HepG2 (cell line): ENCODE results near the gene POLE. TPM values are rescaled to one million over a fixed set of nuclear protein-coding genes. Genes with fewer than 3 reads are reported as not detected.

Experiments used
- ATAC-seq: fragments of 200-7000 bp; cut with Tn5 transposase; 3 replicates; pipeline ENCODE4 v1.9.1; 2020; ENCODE audit warnings: mild to moderate bottlenecking, moderate library complexity
- BruUV-seq: library from RNA; stranded (reverse); fragments of 400-500 nt; replicated peaks from 2 replicates; lab custom pipeline; 2021; lab: Mats Ljungman, UMichigan
- CTCF ChIA-PET: fragments of 300-600 bp; formaldehyde crosslinking; extraction: SDS; loops from one replicate; lab custom pipeline; 2021; ENCODE audit warnings: low total read pairs, inconsistent platforms, low intra/inter-chr PET ratio; lab: Yijun Ruan, JAX
- POLR2A ChIA-PET: fragments of 350-600 bp; sonication (Branson Sonifier 250); formaldehyde crosslinking; loops from one replicate; lab custom pipeline; 2020; ENCODE audit warnings: antibody characterized with exemption, inconsistent platforms; lab: Yijun Ruan, JAX
- DNase-seq: peaks from one replicate; pipeline ENCODE4 v3.0.0-alpha.2; 2015; ENCODE audit warnings: low spot score
- FAIRE-seq: peaks from 3 replicates; lab custom pipeline; 2011; peaks lifted over from hg19 to GRCh38; lab: Jason Lieb, UNC
- H2AFZ ChIP-seq: one replicate; pipeline ENCODE4 v1.6.1; 2011; ENCODE audit warnings: low read length, inconsistent platforms
- H3K27ac ChIP-seq: fragments of 300-600 bp; 3 replicates; pipeline ENCODE4 v1.8.0; 2011; ENCODE audit warnings: mixed run types, mild to moderate bottlenecking, mixed read lengths, low read length, inconsistent platforms; ENCODE audit not compliant: insufficient read depth; ENCODE audit errors: extremely low read length
- H3K27me3 ChIP-seq, 2 experiments: fragments of 200-600 bp in 1 of 2; 2 replicates in 1 of 2; 3 replicates in 1 of 2; pipeline versions ENCODE4 v1.6.0 to v1.8.0; 2011; ENCODE audit warnings: low read length in 2 of 2, mild to moderate bottlenecking in 2 of 2, moderate library complexity in 2 of 2, inconsistent platforms in 1 of 2; ENCODE audit not compliant: insufficient read depth in 2 of 2, control insufficient read depth in 1 of 2
- H3K36me3 ChIP-seq, 2 experiments: fragments of 200-600 bp in 1 of 2; replicated peaks in 1 of 2; 2 replicates in 1 of 2; 3 replicates in 1 of 2; pipeline versions ENCODE4 v1.5.1 to v1.8.0; 2011; ENCODE audit warnings: low read length in 2 of 2, inconsistent platforms in 1 of 2; ENCODE audit not compliant: insufficient read depth in 2 of 2, control insufficient read depth in 1 of 2
- H3K4me1 ChIP-seq: 2 replicates; pipeline ENCODE4 v1.5.1; 2012; ENCODE audit warnings: low read length, inconsistent platforms; ENCODE audit not compliant: insufficient read depth
- H3K4me2 ChIP-seq: 2 replicates; pipeline ENCODE4 v1.6.0; 2011; ENCODE audit warnings: low read depth, low read length, inconsistent platforms
- H3K4me3 ChIP-seq, 3 experiments: fragments of 200-600 bp in 1 of 3; sonication (generic), shearing (Covaris generic) in 1 of 3; replicated peaks in 1 of 3; 2 replicates each; pipeline ENCODE4 v1.5.1; 2011 to 2016; ENCODE audit warnings: low read length in 3 of 3, inconsistent platforms in 2 of 3, low read depth in 2 of 3, mild to moderate bottlenecking in 2 of 3, control low read depth in 1 of 3, mixed read lengths in 1 of 3; ENCODE audit not compliant: insufficient read depth in 1 of 3
- H3K79me2 ChIP-seq: one replicate; pipeline ENCODE4 v1.6.1; 2011; ENCODE audit warnings: low read length, inconsistent platforms; ENCODE audit not compliant: insufficient read depth
- H3K9ac ChIP-seq: 2 replicates; pipeline ENCODE4 v1.6.0; 2011; ENCODE audit warnings: mild to moderate bottlenecking, low read depth, low read length, inconsistent platforms; ENCODE audit not compliant: insufficient read depth
- H3K9me3 ChIP-seq: 2 replicates; pipeline ENCODE4 v1.5.1; 2012; ENCODE audit warnings: mild to moderate bottlenecking, low read length
- H4K20me1 ChIP-seq: 2 replicates; pipeline ENCODE4 v1.6.0; 2011; ENCODE audit warnings: inconsistent platforms, mild to moderate bottlenecking, low read length, moderate library complexity; ENCODE audit not compliant: insufficient read depth
- PHF20 ChIP-seq: sonication (generic); formaldehyde crosslinking; IDR thresholded peaks from 2 replicates; pipeline ENCODE4 v1.5.0; 2020; ENCODE audit warnings: mild to moderate bottlenecking, missing genetic modification reagents
- SP5 ChIP-seq: IDR thresholded peaks from 2 replicates; pipeline ENCODE4 v1.6.1; 2016; ENCODE audit warnings: low read depth, borderline replicate concordance
- ZIK1 ChIP-seq: sonication (generic); formaldehyde crosslinking; IDR thresholded peaks from 2 replicates; pipeline ENCODE4 v1.5.0; 2020; ENCODE audit warnings: mild to moderate bottlenecking, low read depth, missing genetic modification reagents, borderline replicate concordance
- ZMYM2 ChIP-seq: sonication (generic); formaldehyde crosslinking; IDR thresholded peaks from 2 replicates; pipeline ENCODE4 v1.8.0; 2022; ENCODE audit warnings: mild to moderate bottlenecking, missing genetic modification reagents
- ZNF160 ChIP-seq: sonication (generic); formaldehyde crosslinking; IDR thresholded peaks from 2 replicates; pipeline ENCODE4 v1.8.0; 2022; ENCODE audit warnings: mild to moderate bottlenecking, inconsistent platforms, missing genetic modification reagents
- ZNF235 ChIP-seq: sonication (generic); formaldehyde crosslinking; IDR thresholded peaks from 2 replicates; pipeline ENCODE4 v1.8.1; 2023; ENCODE audit warnings: mild to moderate bottlenecking, missing genetic modification reagents, borderline replicate concordance
- ZNF253 ChIP-seq: sonication (generic); formaldehyde crosslinking; IDR thresholded peaks from 2 replicates; pipeline ENCODE4 v1.8.0; 2022; ENCODE audit warnings: mild to moderate bottlenecking, missing genetic modification reagents, borderline replicate concordance
- ZNF350 ChIP-seq: sonication (generic); formaldehyde crosslinking; IDR thresholded peaks from 2 replicates; pipeline ENCODE4 v1.4.0; 2020; ENCODE audit warnings: mild to moderate bottlenecking, low read depth, missing genetic modification reagents, borderline replicate concordance
- ZNF549 ChIP-seq: sonication (generic); formaldehyde crosslinking; IDR thresholded peaks from 2 replicates; pipeline ENCODE4 v1.5.0; 2020; ENCODE audit warnings: missing genetic modification reagents
- ZNF570 ChIP-seq: sonication (generic); formaldehyde crosslinking; IDR thresholded peaks from 2 replicates; pipeline ENCODE4 v1.4.0; 2020; ENCODE audit warnings: mild to moderate bottlenecking, missing genetic modification reagents, borderline replicate concordance
- ZNF746 ChIP-seq: sonication (generic); formaldehyde crosslinking; IDR thresholded peaks from 2 replicates; pipeline ENCODE4 v1.8.0; 2022; ENCODE audit warnings: mild to moderate bottlenecking, missing genetic modification reagents
- ZNF773 ChIP-seq: sonication (generic); formaldehyde crosslinking; IDR thresholded peaks from 2 replicates; pipeline ENCODE4 v1.4.0; 2020; ENCODE audit warnings: missing genetic modification reagents, borderline replicate concordance
- WGBS: methylation state at CpG from one replicate; pipeline ENCODE4 v1.1.6; 2017; ENCODE audit warnings: low lambda C conversion rate; 5-methylcytosine and 5-hydroxymethylcytosine counted together
- in situ Hi-C: cut with HindIII; loops from 2 replicates; pipeline ENCODE4 v1.10.0; 2017; ENCODE audit warnings: low pct_unique_long_range_greater_than_20kb; ENCODE audit not compliant: extremely low pct_ligation_motif_present
- intact Hi-C: fragments of 100-400 bp; cut with micrococcal nuclease; formaldehyde crosslinking; loops from one replicate; pipeline ENCODE4 v1.10.0; 2022; ENCODE audit not compliant: unreplicated experiment
- polyA plus RNA-seq, 8 experiments: library from polyadenylated mRNA; depleted of rRNA in 3 of 8; stranded (reverse) in 7 of 8; unstranded in 1 of 8; fragments of >200 nt; fragmentation: Illumina TruSeq in 4 of 8; extraction: Trizol in 4 of 8; gene quantifications; 2 replicates each; pipeline versions ENCODE4 v1.2.1 to v1.2.3, GENCODE V29; 2011 to 2016; ENCODE audit warnings: low read depth in 4 of 8, missing spikeins in 1 of 8, mixed read lengths in 1 of 8; ENCODE audit not compliant: insufficient read depth in 1 of 8
- total RNA-seq, 5 experiments: library from RNA; depleted of rRNA; stranded (reverse); fragments of >200 nt; fragmentation: Illumina TruSeq; extraction: Trizol; gene quantifications; 2 replicates each; pipeline ENCODE4 v1.2.3, GENCODE V29; 2016; ENCODE audit warnings: low read depth in 1 of 5
- TF ChIP-seq, protein P1 (sequence below): sonication (generic); formaldehyde crosslinking; conservative IDR thresholded peaks from 2 replicates; pipeline ENCODE4 v1.4.0; 2020; ENCODE audit warnings: missing genetic modification reagents
- TF ChIP-seq, protein P2 (sequence below): sonication (generic); formaldehyde crosslinking; IDR thresholded peaks from 2 replicates; pipeline ENCODE4 v1.5.0; 2020; ENCODE audit warnings: mild to moderate bottlenecking, missing genetic modification reagents, borderline replicate concordance
- TF ChIP-seq, protein P3 (sequence below): sonication (generic); formaldehyde crosslinking; IDR thresholded peaks from 2 replicates; pipeline ENCODE4 v1.8.1; 2023; ENCODE audit warnings: mild to moderate bottlenecking, moderate library complexity, missing genetic modification reagents

Gene POLE
- total and polyA plus RNA-seq, 2 of the 13 experiments (the other 11 are each of a cell fraction or from before 2014, with no cell fraction given): 25.3 to 52.2 TPM

DNA sequence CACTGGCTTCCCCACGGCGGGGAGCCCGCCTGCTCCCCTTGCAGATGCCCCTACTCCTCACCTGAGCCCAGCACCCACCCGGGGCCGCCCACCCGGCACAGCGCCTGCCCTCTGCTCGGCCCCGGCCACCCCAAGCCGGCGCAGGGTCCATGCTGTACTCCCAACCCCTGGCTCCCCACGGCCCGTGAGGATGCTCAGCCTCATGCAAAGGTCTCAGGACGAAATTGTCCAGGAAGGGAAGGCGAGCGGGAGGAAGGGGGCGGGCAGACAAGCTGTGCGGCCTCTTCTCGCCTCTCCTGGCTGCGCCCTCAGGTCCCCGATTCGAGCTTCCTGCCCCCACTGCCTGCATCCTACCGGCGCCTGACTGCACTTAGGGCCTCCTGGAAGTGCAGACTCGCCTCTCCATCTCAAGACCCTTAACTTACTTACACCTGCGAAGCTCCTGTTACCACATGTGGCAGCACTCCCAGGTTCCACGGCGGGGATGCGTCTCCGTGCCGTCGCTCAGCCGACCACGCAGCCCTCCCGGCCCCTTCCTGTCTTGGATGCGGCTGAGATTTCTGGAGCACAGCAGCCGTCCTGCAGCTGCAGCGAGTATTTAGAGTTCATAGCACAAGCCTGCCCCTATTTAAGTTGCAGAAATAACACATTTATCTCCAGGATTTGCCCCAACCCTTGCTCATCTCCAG, 94.7 kb downstream of the POLE start (continued):
- TF ChIP-seq ZMYM2 (CRISPR knock-in tag): no peak
- TF ChIP-seq, protein P1, sequence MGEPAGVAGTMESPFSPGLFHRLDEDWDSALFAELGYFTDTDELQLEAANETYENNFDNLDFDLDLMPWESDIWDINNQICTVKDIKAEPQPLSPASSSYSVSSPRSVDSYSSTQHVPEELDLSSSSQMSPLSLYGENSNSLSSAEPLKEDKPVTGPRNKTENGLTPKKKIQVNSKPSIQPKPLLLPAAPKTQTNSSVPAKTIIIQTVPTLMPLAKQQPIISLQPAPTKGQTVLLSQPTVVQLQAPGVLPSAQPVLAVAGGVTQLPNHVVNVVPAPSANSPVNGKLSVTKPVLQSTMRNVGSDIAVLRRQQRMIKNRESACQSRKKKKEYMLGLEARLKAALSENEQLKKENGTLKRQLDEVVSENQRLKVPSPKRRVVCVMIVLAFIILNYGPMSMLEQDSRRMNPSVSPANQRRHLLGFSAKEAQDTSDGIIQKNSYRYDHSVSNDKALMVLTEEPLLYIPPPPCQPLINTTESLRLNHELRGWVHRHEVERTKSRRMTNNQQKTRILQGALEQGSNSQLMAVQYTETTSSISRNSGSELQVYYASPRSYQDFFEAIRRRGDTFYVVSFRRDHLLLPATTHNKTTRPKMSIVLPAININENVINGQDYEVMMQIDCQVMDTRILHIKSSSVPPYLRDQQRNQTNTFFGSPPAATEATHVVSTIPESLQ: no peak
- no peak for TF ChIP-seq PHF20 (CRISPR knock-in tag)
- TF ChIP-seq ZNF773 (CRISPR knock-in tag): no peak

DNA sequence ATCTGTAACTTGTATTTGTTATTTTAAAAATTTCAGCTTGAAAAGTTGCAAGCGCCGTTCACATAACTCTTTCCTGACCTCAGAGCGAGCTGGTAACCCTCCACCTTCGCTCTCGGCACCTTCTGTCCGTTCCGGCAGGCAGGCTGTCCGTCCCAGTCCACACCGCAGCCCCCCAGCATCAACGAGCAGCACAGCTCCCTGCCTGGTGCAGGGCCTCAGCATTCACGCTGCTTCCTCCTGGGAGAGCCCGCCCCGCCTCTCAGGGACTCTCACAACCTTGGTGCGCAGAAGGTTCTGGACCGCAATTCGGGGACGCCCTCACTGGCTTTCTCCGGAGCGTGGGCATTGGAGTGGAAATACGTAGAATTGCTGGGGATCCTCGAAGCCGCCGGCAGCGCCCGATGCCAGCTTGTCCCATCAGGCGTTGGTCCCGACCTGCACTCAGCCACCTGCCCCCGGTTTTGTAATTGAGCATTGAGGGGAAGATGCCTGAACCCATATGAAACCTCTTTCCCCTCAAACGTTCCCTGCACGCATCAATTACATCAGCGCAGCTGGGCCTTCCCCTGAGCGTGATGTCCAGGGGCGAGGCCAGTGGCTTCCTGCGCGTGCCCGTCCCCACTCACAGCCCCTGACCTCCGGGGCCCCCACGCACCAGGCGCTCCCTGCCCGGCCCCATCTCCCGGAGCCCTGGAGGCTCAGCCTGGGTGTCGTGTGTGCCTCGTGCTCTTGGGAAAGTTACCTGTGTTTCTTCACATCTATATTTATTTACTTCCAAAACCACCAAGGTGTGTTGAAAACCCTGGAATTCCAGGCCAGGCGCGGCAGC, 95.8 kb downstream of the POLE start:
- no peak overlapping the region for H3K4me2 ChIP-seq
- TF ChIP-seq ZNF570 (no peak), ZNF746 (CRISPR knock-in tag) (no peak), SP5 (no peak), ZNF549 (CRISPR knock-in tag) (no peak), ZNF235 (CRISPR knock-in tag) (no peak), ZNF350 (CRISPR knock-in tag) (no peak), ZIK1 (CRISPR knock-in tag) (no peak), ZNF253 (CRISPR knock-in tag) (no peak), ZNF160 (no peak)
- TF ChIP-seq, protein P2, sequence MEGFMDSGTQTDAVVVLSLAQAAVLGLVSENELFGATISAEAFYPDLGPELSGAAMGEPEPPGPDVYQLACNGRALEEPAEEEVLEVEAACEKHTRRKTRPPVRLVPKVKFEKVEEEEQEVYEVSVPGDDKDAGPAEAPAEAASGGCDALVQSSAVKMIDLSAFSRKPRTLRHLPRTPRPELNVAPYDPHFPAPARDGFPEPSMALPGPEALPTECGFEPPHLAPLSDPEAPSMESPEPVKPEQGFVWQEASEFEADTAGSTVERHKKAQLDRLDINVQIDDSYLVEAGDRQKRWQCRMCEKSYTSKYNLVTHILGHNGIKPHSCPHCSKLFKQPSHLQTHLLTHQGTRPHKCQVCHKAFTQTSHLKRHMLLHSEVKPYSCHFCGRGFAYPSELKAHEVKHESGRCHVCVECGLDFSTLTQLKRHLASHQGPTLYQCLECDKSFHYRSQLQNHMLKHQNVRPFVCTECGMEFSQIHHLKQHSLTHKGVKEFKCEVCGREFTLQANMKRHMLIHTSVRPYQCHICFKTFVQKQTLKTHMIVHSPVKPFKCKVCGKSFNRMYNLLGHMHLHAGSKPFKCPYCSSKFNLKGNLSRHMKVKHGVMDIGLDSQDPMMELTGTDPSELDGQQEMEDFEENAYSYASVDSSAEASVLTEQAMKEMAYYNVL (CRISPR knock-in tag): no peak
- TF ChIP-seq, protein P3, sequence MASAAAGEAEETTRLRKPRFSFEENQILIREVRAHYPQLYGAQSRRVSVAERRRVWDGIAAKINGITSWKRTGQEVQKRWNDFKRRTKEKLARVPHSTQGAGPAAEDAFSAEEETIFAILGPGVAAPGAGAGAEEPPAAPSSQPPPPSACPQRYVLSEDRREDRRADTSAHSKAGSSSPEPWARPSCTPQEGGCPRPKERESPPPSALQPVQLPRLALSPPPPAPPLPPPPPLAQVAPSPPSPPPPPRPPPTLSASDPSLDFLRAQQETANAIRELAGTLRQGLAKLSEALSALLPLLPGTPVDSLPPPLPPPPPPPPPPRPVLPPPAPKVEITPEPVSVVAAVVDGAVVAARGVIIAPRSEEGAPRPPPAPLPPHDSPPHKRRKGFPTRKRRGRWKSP (CRISPR knock-in tag): no peak
- POLR2A ChIA-PET: no interaction called here
- CTCF ChIA-PET: no interaction called here
- H3K27ac ChIP-seq: no peak overlapping the region
- BruUV-seq: no TSS peak
- H3K4me3 ChIP-seq: no peak overlapping the region
- H3K79me2 ChIP-seq: no peaks in the 10 kb centered on the region
- WGBS: 53% methylated on average over 25 of the region's 45 CpGs
- no peaks in the 10 kb centered on the region for H3K9me3 ChIP-seq
- H3K9ac ChIP-seq: no peak overlapping the region
- peaks cover 9 to 51% of the 10 kb centered on the region in 2 experiments; a peak in 4 of 5 replicates for H3K27me3 ChIP-seq
- in situ Hi-C loops (no loop called here), intact Hi-C loops (no loop called here)
- H3K36me3 ChIP-seq: no peaks in the 10 kb centered on the region
- peaks cover 7% of the 10 kb centered on the region; the same call in 1 of the 2 replicates for H3K4me1 ChIP-seq
- no peak overlapping the region for H2AFZ ChIP-seq
- FAIRE-seq (no peak), DNase-seq (no peak), ATAC-seq (no peak)
- no peaks in the 10 kb centered on the region for H4K20me1 ChIP-seq
